GM19328 (cell line): Measurements from ENCODE around the gene ZCCHC14.

Experiments used
- ATAC-seq: cut with Tn5 transposase; IDR thresholded peaks from one replicate; pipeline ENCODE4 v1.9.1; 2021; ENCODE audit warnings: mild to moderate bottlenecking, moderate library complexity; ENCODE audit not compliant: unreplicated experiment

The ZCCHC14 gene

GRCh38 chr16:87435372-87436224 is 57.2 kb downstream of the ZCCHC14 start:
- no peak for ATAC-seq

GRCh38 chr16:87434146-87434667 is 58.6 kb downstream of the ZCCHC14 start:
- ATAC-seq = no peak

GRCh38 chr16:87432330-87432915 is 60.4 kb downstream of the ZCCHC14 start:
- no peak for ATAC-seq

- no peak for ATAC-seq
Observed at GRCh38 chr16:87431926-87432325, 60.9 kb downstream of the ZCCHC14 start.

- ATAC-seq = no peak
Observed at GRCh38 chr16:87426423-87427215, 66.2 kb downstream of the ZCCHC14 start.

GRCh38 chr16:87425941-87426340 is 66.9 kb downstream of the ZCCHC14 start:
- no peak for ATAC-seq

- no peak for ATAC-seq
Observed at GRCh38 chr16:87424266-87424665, 68.6 kb downstream of the ZCCHC14 start.

- ATAC-seq = no peak
Observed at GRCh38 chr16:87423429-87423828, 69.4 kb downstream of the ZCCHC14 start.

- no peak for ATAC-seq
Observed at GRCh38 chr16:87422106-87422505, 70.7 kb downstream of the ZCCHC14 start.

- no peak for ATAC-seq
Observed at GRCh38 chr16:87421003-87421912, 71.6 kb downstream of the ZCCHC14 start.

- no peak for ATAC-seq
Observed at GRCh38 chr16:87420026-87421002, 72.5 kb downstream of the ZCCHC14 start.

- no peak for ATAC-seq
Observed at GRCh38 chr16:87418644-87419043, 74.2 kb downstream of the ZCCHC14 start.

GRCh38 chr16:87418216-87418615 is 74.6 kb downstream of the ZCCHC14 start:
- ATAC-seq = no peak

GRCh38 chr16:87417528-87417910 is 75.3 kb downstream of the ZCCHC14 start:
- no peak for ATAC-seq

- ATAC-seq = no peak
Observed at GRCh38 chr16:87416826-87417527, 75.8 kb downstream of the ZCCHC14 start.

- ATAC-seq = no peak
Observed at GRCh38 chr16:87415441-87415840, 77.4 kb downstream of the ZCCHC14 start.

GRCh38 chr16:87414251-87414680 is 78.6 kb downstream of the ZCCHC14 start:
- no peak for ATAC-seq

- ATAC-seq = no peak
Observed at GRCh38 chr16:87412996-87413421, 79.8 kb downstream of the ZCCHC14 start.
